GM12872 (cell line): ENCODE data around the gene CDH13.

ENCODE experiments used
- CTCF ChIP-seq: IDR thresholded peaks from 3 replicates; pipeline ENCODE4 v1.5.1; 2011; ENCODE audit warnings: low read depth, mild to moderate bottlenecking, low read length, moderate library complexity; ENCODE audit not compliant: insufficient read depth

Gene CDH13

GRCh38 chr16:83404261-83404660 lies 777.5 kb downstream of the CDH13 start:
- TF ChIP-seq CTCF = no peak

- no peak for TF ChIP-seq CTCF
Measured at GRCh38 chr16:83407928-83408327, 781.2 kb downstream of the CDH13 start.

GRCh38 chr16:83409347-83409746 lies 782.6 kb downstream of the CDH13 start:
- no peak for TF ChIP-seq CTCF

- peak; percentile 28; the same call in 1 of the 3 replicates for TF ChIP-seq CTCF
Measured at GRCh38 chr16:83418565-83418964, 791.8 kb downstream of the CDH13 start.

- no peak for TF ChIP-seq CTCF
Measured at GRCh38 chr16:83420206-83420760, 793.5 kb downstream of the CDH13 start.

- TF ChIP-seq CTCF = no peak
Measured at GRCh38 chr16:83433201-83433600, 806.4 kb downstream of the CDH13 start.

GRCh38 chr16:83437036-83437435 lies 810.3 kb downstream of the CDH13 start:
- no peak for TF ChIP-seq CTCF

- no peak for TF ChIP-seq CTCF
Measured at GRCh38 chr16:83438326-83438725, 811.6 kb downstream of the CDH13 start.
